Uterus (tissue), 2 donors: ENCODE data around the gene PDGFB.
"Not testable (repeated sequence)": the region's sequence is repeated elsewhere in the genome, so short reads cannot be mapped to it uniquely, and the experiment has no call there.

ENCODE experiments used
- POLR2A ChIP-seq, 2 donors: fragments of 450-650 bp; IDR thresholded peaks; one replicate each; pipeline ENCODE4 v1.6.1; 2016; ENCODE audit warnings: antibody characterized with exemption in 2 of 2, mild to moderate bottlenecking in 1 of 2, moderate library complexity in 1 of 2
- TF ChIP-seq, protein P1 (sequence below), 4 experiments: fragments of 200-600 bp in 2 of 4; fragments of 450-650 bp in 2 of 4; sonication (generic) in 2 of 4; IDR thresholded peaks; one replicate each; pipeline ENCODE4 v1.5.1; 2016 to 2019; ENCODE audit warnings: antibody characterized with exemption in 4 of 4, mild to moderate bottlenecking in 2 of 4, moderate library complexity in 1 of 4

DNA sequence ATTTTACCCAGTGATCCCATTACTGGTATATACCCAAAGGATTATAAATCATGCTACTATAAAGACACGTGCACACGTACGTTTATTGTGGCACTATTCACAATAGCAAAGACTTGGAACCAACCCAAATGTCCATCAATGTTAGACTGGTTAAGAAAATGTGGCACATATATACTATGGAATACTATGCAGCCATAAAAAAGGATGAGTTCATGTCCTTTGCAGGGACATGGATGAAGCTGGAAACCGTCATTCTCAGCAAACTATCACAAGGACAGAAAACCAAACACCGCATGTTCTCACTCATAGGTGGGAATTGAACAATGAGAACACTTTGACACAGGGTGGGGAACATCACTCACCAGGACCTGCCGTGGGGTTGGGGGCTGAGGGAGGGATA lies 26.4 kb downstream of the PDGFB start:
- TF ChIP-seq POLR2A (IDR thresholded peaks at IDR 0.05), result not testable (repeated sequence)
- TF ChIP-seq, protein P1, sequence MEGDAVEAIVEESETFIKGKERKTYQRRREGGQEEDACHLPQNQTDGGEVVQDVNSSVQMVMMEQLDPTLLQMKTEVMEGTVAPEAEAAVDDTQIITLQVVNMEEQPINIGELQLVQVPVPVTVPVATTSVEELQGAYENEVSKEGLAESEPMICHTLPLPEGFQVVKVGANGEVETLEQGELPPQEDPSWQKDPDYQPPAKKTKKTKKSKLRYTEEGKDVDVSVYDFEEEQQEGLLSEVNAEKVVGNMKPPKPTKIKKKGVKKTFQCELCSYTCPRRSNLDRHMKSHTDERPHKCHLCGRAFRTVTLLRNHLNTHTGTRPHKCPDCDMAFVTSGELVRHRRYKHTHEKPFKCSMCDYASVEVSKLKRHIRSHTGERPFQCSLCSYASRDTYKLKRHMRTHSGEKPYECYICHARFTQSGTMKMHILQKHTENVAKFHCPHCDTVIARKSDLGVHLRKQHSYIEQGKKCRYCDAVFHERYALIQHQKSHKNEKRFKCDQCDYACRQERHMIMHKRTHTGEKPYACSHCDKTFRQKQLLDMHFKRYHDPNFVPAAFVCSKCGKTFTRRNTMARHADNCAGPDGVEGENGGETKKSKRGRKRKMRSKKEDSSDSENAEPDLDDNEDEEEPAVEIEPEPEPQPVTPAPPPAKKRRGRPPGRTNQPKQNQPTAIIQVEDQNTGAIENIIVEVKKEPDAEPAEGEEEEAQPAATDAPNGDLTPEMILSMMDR (IDR thresholded peaks at IDR 0.05), result not testable (repeated sequence)
